Mucosa of descending colon (tissue), 3 donors: Measurements from ENCODE around the gene PRELID3B. TPM values are rescaled to one million over a fixed set of nuclear protein-coding genes. Genes with fewer than 3 reads are reported as not detected.

Source experiments
- ATAC-seq: fragments of 200-7000 bp; cut with Tn5 transposase; one replicate; pipeline ENCODE4 v1.9.1; 2020; ENCODE audit warnings: mild to moderate bottlenecking, moderate library complexity
- DNase-seq, 3 donors: peaks; one replicate each; pipeline ENCODE4 v3.0.0-alpha.2; 2020
- H3K36me3 ChIP-seq: fragments of 200-600 bp; one replicate; pipeline ENCODE4 v1.8.0; 2021; ENCODE audit warnings: low read depth, mild to moderate bottlenecking
- H3K4me1 ChIP-seq: fragments of 200-600 bp; one replicate; pipeline ENCODE4 v1.8.0; 2021; ENCODE audit warnings: low read depth, mild to moderate bottlenecking
- H3K4me3 ChIP-seq: fragments of 200-600 bp; one replicate; pipeline ENCODE4 v1.8.0; 2021; ENCODE audit warnings: mild to moderate bottlenecking
- H3K9me3 ChIP-seq: fragments of 200-600 bp; one replicate; pipeline ENCODE4 v1.8.0; 2021; ENCODE audit warnings: mild to moderate bottlenecking
- CTCF ChIP-seq: fragments of 200-600 bp; IDR thresholded peaks from one replicate; pipeline ENCODE4 v1.8.0; 2022; ENCODE audit warnings: antibody characterized with exemption, mild to moderate bottlenecking
- intact Hi-C, 2 donors: fragments of 100-400 bp; cut with DNase I in 1 of 2; cut with micrococcal nuclease in 1 of 2; formaldehyde crosslinking; loops; one replicate each; pipeline versions ENCODE4 v1.11.0 to v1.11.1; 2022; cut with DNase I, micrococcal nuclease
- total RNA-seq, 3 donors: library from RNA; stranded (reverse); fragmentation: NEBNext Ultra II Directional in 2 of 3; extraction: Animal tissue kit (Norgen Biotek cat#: 25700) in 2 of 3; gene quantifications; one replicate each; pipeline versions ENCODE4 v1.2.1 to v1.2.4, GENCODE V29; 2021 to 2023
- donor health status: DM: no; HTN: no; CAD: no; lungs with moderate emphysema.
- donor health status: DM: no; HTN: no; CAD: no.
- donor health status: DM: no; HTN: yes; CAD: no.

PRELID3B gene
- total RNA-seq, 3 donors from 2014 or later = 82.3 to 142 (median 121) TPM

- no peak for TF ChIP-seq CTCF
- intact Hi-C loops = no loop called here
- H3K9me3 ChIP-seq = no peaks in the 10 kb centered on the region
- no peak overlapping the region for H3K4me3 ChIP-seq
- H3K4me1 ChIP-seq = peaks cover 32% of the 10 kb centered on the region
- H3K36me3 ChIP-seq = no peaks in the 10 kb centered on the region
- DNase-seq (peak; percentile 60 to 75 (median 62)), ATAC-seq (no peak)
Observed at GRCh38 chr20:59007665-59008511, 34.7 kb downstream of the PRELID3B start.

- Histone ChIP-seq H3K4me1 (peaks cover 32% of the 10 kb centered on the region), H3K36me3 (no peaks in the 10 kb centered on the region), H3K9me3 (no peaks in the 10 kb centered on the region), H3K4me3 (peak within 1 kb of the TSS; percentile 59)
- DNase-seq (peak; percentile 87 to 89 (median 89)), ATAC-seq (peak; percentile 81)
- intact Hi-C loops = no loop called here
- TF ChIP-seq CTCF = no peak
Observed at GRCh38 chr20:59006864-59007664, 35.5 kb downstream of the PRELID3B start, which contains the start of gene CTSZ. Gene CTSZ (minus strand): TSS chr20:59007254. CDS start chr20:59007128, 126 bp downstream.

GRCh38 chr20:59006167-59006863 lies 36.3 kb downstream of the PRELID3B start:
- peak overlapping the region; percentile 59 for H3K4me3 ChIP-seq
- DNase-seq = peak; percentile 45 to 77 (median 75)
- no peak for TF ChIP-seq CTCF
- H3K9me3 ChIP-seq = no peaks in the 10 kb centered on the region
- H3K36me3 ChIP-seq = peaks cover under 1% of the 10 kb centered on the region
- H3K4me1 ChIP-seq = peaks cover 32% of the 10 kb centered on the region
- intact Hi-C loops = no loop called here
- peak; percentile 35 for ATAC-seq

GRCh38 chr20:59005523-59006166 lies 36.9 kb downstream of the PRELID3B start:
- Histone ChIP-seq H3K4me3 (peak overlapping the region; percentile 59), H3K36me3 (peaks cover 4% of the 10 kb centered on the region), H3K9me3 (no peaks in the 10 kb centered on the region), H3K4me1 (peaks cover 32% of the 10 kb centered on the region)
- TF ChIP-seq CTCF = no peak
- intact Hi-C loops = no loop called here
- DNase-seq (no peak), ATAC-seq (no peak)
